H1 (cell line): ENCODE measurements around the gene SFRP5.

Experiments
- CREB1 ChIP-seq: IDR thresholded peaks from 2 replicates; pipeline ENCODE4 v1.6.1; 2012; ENCODE audit warnings: inconsistent platforms
- CTBP2 ChIP-seq: IDR thresholded peaks from 2 replicates; pipeline ENCODE4 v1.7.0; 2011; ENCODE audit warnings: borderline replicate concordance, mild to moderate bottlenecking, moderate library complexity, mixed read lengths, low read length; ENCODE audit not compliant: insufficient read depth, insufficient read length
- EZH2 ChIP-seq: fragments of 200-600 bp; sonication (generic); IDR thresholded peaks from 2 replicates; pipeline ENCODE4 v1.7.1; 2012; ENCODE audit warnings: low read depth, mild to moderate bottlenecking, moderate library complexity, low read length, inconsistent platforms; ENCODE audit not compliant: severe bottlenecking
- HDAC6 ChIP-seq: IDR thresholded peaks from one replicate; pipeline ENCODE4 v1.7.1; 2012; ENCODE audit warnings: low read depth, mild to moderate bottlenecking, inconsistent platforms, low read length, moderate library complexity
- MAX ChIP-seq: IDR thresholded peaks from 2 replicates; pipeline ENCODE4 v1.6.1; 2012; ENCODE audit warnings: inconsistent platforms
- POLR2A ChIP-seq, 2 experiments: IDR thresholded peaks; 1 replicate in 1 of 2; 2 replicates in 1 of 2; pipeline ENCODE4 v1.6.1; 2011; ENCODE audit warnings: low read depth in 2 of 2, low read length in 2 of 2, mild to moderate bottlenecking in 2 of 2; ENCODE audit errors: control extremely low read depth in 1 of 2
- POLR2AphosphoS5 ChIP-seq: IDR thresholded peaks from 2 replicates; pipeline ENCODE4 v1.6.1; 2011; ENCODE audit warnings: low read depth, low read length
- RBBP5 ChIP-seq: IDR thresholded peaks from 2 replicates; pipeline ENCODE4 v1.7.1; 2012; ENCODE audit warnings: low read depth, mild to moderate bottlenecking, inconsistent platforms, low read length, moderate library complexity, borderline replicate concordance
- SIX5 ChIP-seq: IDR thresholded peaks from 2 replicates; pipeline ENCODE4 v1.6.1; 2011; ENCODE audit warnings: mild to moderate bottlenecking, low read depth, low read length
- SP1 ChIP-seq: IDR thresholded peaks from 2 replicates; pipeline ENCODE4 v1.6.1; 2011; ENCODE audit warnings: low read depth, low read length
- TBP ChIP-seq: IDR thresholded peaks from 2 replicates; pipeline ENCODE4 v1.6.1; 2011; ENCODE audit warnings: low read depth, low read length, improper control_type of control experiment
- TF ChIP-seq, protein P1 (sequence below), 3 experiments: IDR thresholded peaks; 1 replicate in 2 of 3; 2 replicates in 1 of 3; pipeline versions ENCODE4 v1.5.1 to v1.6.1; 2011; ENCODE audit warnings: low read length in 3 of 3, mild to moderate bottlenecking in 3 of 3, inconsistent platforms in 2 of 3, low read depth in 1 of 3, moderate library complexity in 1 of 3; ENCODE audit not compliant: insufficient read depth in 1 of 3; ENCODE audit errors: control extremely low read depth in 1 of 3

DNA sequence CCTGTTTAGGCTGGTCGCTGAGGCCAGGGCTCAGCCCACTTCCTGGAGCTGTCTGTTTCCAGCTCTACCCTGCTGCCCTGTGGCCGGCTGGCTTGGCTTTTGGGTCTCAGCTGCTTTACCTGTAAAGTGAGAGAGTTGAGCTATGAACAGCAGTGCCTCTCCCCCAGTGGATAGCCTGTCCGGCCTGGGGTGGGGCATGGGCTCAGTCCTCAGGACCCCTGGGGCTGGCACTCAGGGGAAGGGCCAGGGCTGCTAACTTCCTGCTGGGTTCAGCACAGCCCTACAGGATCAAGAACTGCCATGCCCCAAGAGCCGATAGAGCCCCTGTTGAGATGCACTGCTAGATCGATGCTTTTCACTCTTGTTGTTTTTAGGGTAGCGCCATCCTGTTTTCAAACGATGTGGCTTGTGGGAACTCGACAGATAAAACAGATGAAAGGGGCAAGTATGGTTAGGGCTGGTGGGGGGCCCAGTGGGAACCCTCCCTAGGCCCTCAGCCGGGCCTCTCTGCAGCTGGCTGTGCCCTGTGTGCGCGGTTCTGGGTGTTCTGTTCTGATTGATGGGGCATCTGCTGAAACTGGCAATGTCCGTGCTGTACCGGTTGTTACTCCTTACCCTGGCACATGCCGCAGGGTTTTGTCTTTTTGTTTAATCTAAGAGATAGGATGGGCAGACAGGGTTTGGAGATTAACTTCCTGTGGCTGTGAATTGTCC is 10.0 kb upstream of the SFRP5 start:
- TF ChIP-seq, protein P1, sequence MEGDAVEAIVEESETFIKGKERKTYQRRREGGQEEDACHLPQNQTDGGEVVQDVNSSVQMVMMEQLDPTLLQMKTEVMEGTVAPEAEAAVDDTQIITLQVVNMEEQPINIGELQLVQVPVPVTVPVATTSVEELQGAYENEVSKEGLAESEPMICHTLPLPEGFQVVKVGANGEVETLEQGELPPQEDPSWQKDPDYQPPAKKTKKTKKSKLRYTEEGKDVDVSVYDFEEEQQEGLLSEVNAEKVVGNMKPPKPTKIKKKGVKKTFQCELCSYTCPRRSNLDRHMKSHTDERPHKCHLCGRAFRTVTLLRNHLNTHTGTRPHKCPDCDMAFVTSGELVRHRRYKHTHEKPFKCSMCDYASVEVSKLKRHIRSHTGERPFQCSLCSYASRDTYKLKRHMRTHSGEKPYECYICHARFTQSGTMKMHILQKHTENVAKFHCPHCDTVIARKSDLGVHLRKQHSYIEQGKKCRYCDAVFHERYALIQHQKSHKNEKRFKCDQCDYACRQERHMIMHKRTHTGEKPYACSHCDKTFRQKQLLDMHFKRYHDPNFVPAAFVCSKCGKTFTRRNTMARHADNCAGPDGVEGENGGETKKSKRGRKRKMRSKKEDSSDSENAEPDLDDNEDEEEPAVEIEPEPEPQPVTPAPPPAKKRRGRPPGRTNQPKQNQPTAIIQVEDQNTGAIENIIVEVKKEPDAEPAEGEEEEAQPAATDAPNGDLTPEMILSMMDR (IDR thresholded peaks at IDR 0.05; ENCODE audit: control extremely low read depth in 1 of 3, insufficient read depth in 1 of 3, low read depth in 1 of 3, low read length in 3 of 3), result no peak
- TF ChIP-seq POLR2A (IDR thresholded peaks at IDR 0.05; ENCODE audit: control extremely low read depth in 1 of 2, low read depth in 2 of 2, low read length in 2 of 2), result no peak
- TF ChIP-seq RBBP5, result no peak
- no peak for TF ChIP-seq EZH2
- no peak for TF ChIP-seq HDAC6
- TF ChIP-seq CTBP2, result no peak
- no peak for TF ChIP-seq SIX5
- no peak for TF ChIP-seq SP1
- TF ChIP-seq TBP, result no peak
- no peak for TF ChIP-seq MAX
- TF ChIP-seq CREB1, result no peak
- TF ChIP-seq POLR2AphosphoS5, result no peak
